ENCODE data around the gene CHAF1A. TPM values are rescaled to one million over a fixed set of nuclear protein-coding genes. Genes with fewer than 3 reads are reported as not detected.
A peak's percentile ranks its signal among the peaks of the same experiment; 100 is the strongest.

Gene CHAF1A
- total RNA-seq, 1 experiment from 2014 or later: 16.7 TPM

- no peaks in the 10 kb centered on the region for H3K9me3 Mint-ChIP-seq (ENCODE audit: unreplicated experiment)
- BruUV-seq (replicated peaks): no TSS peak
- intact Hi-C loops (cut with micrococcal nuclease): no loop called here
- no peak for TF ChIP-seq CTCF (IDR thresholded peaks at IDR 0.05; ENCODE audit: unreplicated experiment)
- POLR2A ChIA-PET: interaction anchor here (0.6 to 7.7 kb wide), 2 partner anchors 17 to 79 kb away, joined by 4 to 67 read pairs; partner anchors contain the start of gene HDGFL2
- DNase-seq (ENCODE audit: unreplicated experiment): no peak
- H3K4me3 Mint-ChIP-seq (ENCODE audit: unreplicated experiment): no peak overlapping the region
- peaks cover 22% of the 10 kb centered on the region for H3K4me1 Mint-ChIP-seq (ENCODE audit: insufficient read depth, unreplicated experiment)
- peaks cover 65% of the 10 kb centered on the region for H3K36me3 Mint-ChIP-seq (ENCODE audit: insufficient read depth, unreplicated experiment)
- CTCF ChIA-PET: interaction anchor here (0.5 to 0.6 kb wide), 2 partner anchors 34 to 102 kb away, joined by 4 read pairs; no protein-coding TSS in a partner anchor
- no peaks in the 10 kb centered on the region for H3K27me3 Mint-ChIP-seq (ENCODE audit: insufficient read depth, unreplicated experiment)
- H3K27ac Mint-ChIP-seq (ENCODE audit: low read depth, unreplicated experiment): no peak overlapping the region
Observed at GRCh38 chr19:4453232-4454179, 51.1 kb downstream of the CHAF1A start.

- no TSS peak for BruUV-seq (replicated peaks)
- intact Hi-C loops (cut with micrococcal nuclease): no loop called here
- no peak for TF ChIP-seq CTCF (IDR thresholded peaks at IDR 0.05; ENCODE audit: unreplicated experiment)
- DNase-seq (ENCODE audit: unreplicated experiment): peak; percentile 40
- Mint-ChIP-seq H3K27ac (ENCODE audit: low read depth, unreplicated experiment) (peak overlapping the region; percentile 85), H3K4me3 (ENCODE audit: unreplicated experiment) (peak overlapping the region; percentile 86), H3K9me3 (ENCODE audit: unreplicated experiment) (no peaks in the 10 kb centered on the region), H3K4me1 (ENCODE audit: insufficient read depth, unreplicated experiment) (peaks cover 22% of the 10 kb centered on the region), H3K36me3 (ENCODE audit: insufficient read depth, unreplicated experiment) (peaks cover 53% of the 10 kb centered on the region), H3K27me3 (ENCODE audit: insufficient read depth, unreplicated experiment) (no peaks in the 10 kb centered on the region)
- ChIA-PET CTCF (interaction anchor here (0.6 to 0.7 kb wide), 4 partner anchors 14 to 484 kb away, joined by 3 read pairs; no protein-coding TSS in a partner anchor), POLR2A (interaction anchor here (0.6 to 7.7 kb wide), 7 partner anchors 10 to 53 kb away, joined by 3 to 67 read pairs (median 4); partner anchors contain the start of genes CHAF1A and HDGFL2)
Observed at GRCh38 chr19:4454747-4455718, 52.6 kb downstream of the CHAF1A start.

DNA sequence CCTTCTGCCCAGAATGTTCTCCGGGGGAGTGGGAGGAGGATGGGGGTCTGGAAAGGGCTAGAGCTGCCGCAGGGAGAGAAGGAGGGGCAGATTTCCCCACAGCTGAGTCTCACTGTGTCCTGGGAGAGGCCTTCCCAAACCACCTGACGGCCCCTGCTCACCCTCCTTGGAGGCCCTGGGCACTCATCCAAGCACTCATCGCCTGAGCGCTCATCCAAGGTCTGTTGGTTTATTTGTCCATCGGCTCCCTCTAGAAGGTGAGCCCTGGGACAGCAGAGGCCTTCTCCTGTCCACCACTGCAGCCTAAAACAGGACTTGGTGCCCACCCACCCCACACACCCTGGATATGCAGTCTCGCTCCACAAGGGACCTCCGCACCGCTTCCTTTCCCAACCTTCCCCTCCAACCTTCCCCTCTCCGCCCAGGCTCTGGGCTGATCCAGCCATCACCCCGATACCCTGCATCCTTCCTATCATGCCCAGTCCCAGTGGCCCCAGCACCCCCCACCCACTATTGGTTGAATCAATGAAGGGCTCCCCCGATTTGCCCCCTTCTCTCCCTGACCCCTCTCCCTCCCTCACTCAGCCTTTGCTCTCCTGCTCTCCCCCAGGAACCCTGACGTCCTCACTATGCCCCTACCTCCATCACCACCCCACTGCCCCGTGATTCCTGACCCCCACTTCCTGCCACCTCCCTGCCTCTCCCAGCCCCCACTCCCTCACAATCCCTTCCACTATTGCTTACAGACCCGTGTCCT is 53.5 kb downstream of the CHAF1A start:
- CTCF ChIA-PET: interaction anchor here (0.6 to 0.8 kb wide), 2 partner anchors 15 kb away, joined by 3 to 5 read pairs; no protein-coding TSS in a partner anchor
- peak; percentile 75 for DNase-seq (ENCODE audit: unreplicated experiment)
- Mint-ChIP-seq H3K36me3 (ENCODE audit: insufficient read depth, unreplicated experiment) (peaks cover 46% of the 10 kb centered on the region), H3K9me3 (ENCODE audit: unreplicated experiment) (no peaks in the 10 kb centered on the region), H3K27ac (ENCODE audit: low read depth, unreplicated experiment) (peak overlapping the region; percentile 85), H3K27me3 (ENCODE audit: insufficient read depth, unreplicated experiment) (no peaks in the 10 kb centered on the region), H3K4me1 (ENCODE audit: insufficient read depth, unreplicated experiment) (peaks cover 22% of the 10 kb centered on the region), H3K4me3 (ENCODE audit: unreplicated experiment) (peak overlapping the region; percentile 86)
- BruUV-seq (replicated peaks): no TSS peak
- intact Hi-C loops (cut with micrococcal nuclease): no loop called here
- POLR2A ChIA-PET: interaction anchor here (0.7 to 7.7 kb wide), 7 partner anchors 13 to 485 kb away, joined by 3 to 67 read pairs (median 4); partner anchors contain the start of genes CHAF1A, DAPK3 and HDGFL2
- no peak for TF ChIP-seq CTCF (IDR thresholded peaks at IDR 0.05; ENCODE audit: unreplicated experiment)
